ENCODE results near the gene OBSL1.
A peak's percentile ranks its signal among the peaks of the same experiment; 100 is the strongest.

The OBSL1 gene

GRCh38 chr2:219557320-219557719 is 14.0 kb downstream of the OBSL1 start:
- TF ChIP-seq CTCF (IDR thresholded peaks at IDR 0.05; ENCODE audit: low read depth, low read length): no peak
- no peak for DNase-seq (ENCODE audit: low read depth, low spot score)
- no peak overlapping the region for H3K4me3 ChIP-seq (ENCODE audit: low read depth, low read length)
- in situ Hi-C loops (cut with HindIII; ENCODE audit: low sequenced_read_pairs): no loop called here

- in situ Hi-C loops (cut with HindIII; ENCODE audit: low sequenced_read_pairs): no loop called here
- DNase-seq (ENCODE audit: low read depth, low spot score): no peak
- no peak overlapping the region for H3K4me3 ChIP-seq (ENCODE audit: low read depth, low read length)
- no peak for TF ChIP-seq CTCF (IDR thresholded peaks at IDR 0.05; ENCODE audit: low read depth, low read length)
Measured at GRCh38 chr2:219556413-219556812, 14.9 kb downstream of the OBSL1 start.

GRCh38 chr2:219555956-219556355 is 15.4 kb downstream of the OBSL1 start:
- in situ Hi-C loops (cut with HindIII; ENCODE audit: low sequenced_read_pairs): no loop called here
- no peak for TF ChIP-seq CTCF (IDR thresholded peaks at IDR 0.05; ENCODE audit: low read depth, low read length)
- H3K4me3 ChIP-seq (ENCODE audit: low read depth, low read length): no peak overlapping the region
- no peak for DNase-seq (ENCODE audit: low read depth, low spot score)

GRCh38 chr2:219554350-219554749 is 17.0 kb downstream of the OBSL1 start:
- DNase-seq (ENCODE audit: low read depth, low spot score): no peak
- no peak overlapping the region for H3K4me3 ChIP-seq (ENCODE audit: low read depth, low read length)
- no peak for TF ChIP-seq CTCF (IDR thresholded peaks at IDR 0.05; ENCODE audit: low read depth, low read length)
- in situ Hi-C loops (cut with HindIII; ENCODE audit: low sequenced_read_pairs): no loop called here

GRCh38 chr2:219553463-219553963 is 17.8 kb downstream of the OBSL1 start:
- no peak overlapping the region for H3K4me3 ChIP-seq (ENCODE audit: low read depth, low read length)
- TF ChIP-seq CTCF (IDR thresholded peaks at IDR 0.05; ENCODE audit: low read depth, low read length): no peak
- in situ Hi-C loops (cut with HindIII; ENCODE audit: low sequenced_read_pairs): no loop called here

GRCh38 chr2:219553168-219553417 is 18.2 kb downstream of the OBSL1 start:
- in situ Hi-C loops (cut with HindIII; ENCODE audit: low sequenced_read_pairs): no loop called here
- DNase-seq (ENCODE audit: low read depth, low spot score): no peak
- TF ChIP-seq CTCF (IDR thresholded peaks at IDR 0.05; ENCODE audit: low read depth, low read length): no peak
- H3K4me3 ChIP-seq (ENCODE audit: low read depth, low read length): peak overlapping the region; percentile 7

More at GRCh38 chr2:219553463-219553963, 17.8 kb downstream of the OBSL1 start:
- no peak for DNase-seq (ENCODE audit: low read depth, low spot score)

Measured in astrocyte of the spinal cord (primary cell).